NB4 (cell line): ENCODE measurements around the gene HDAC4.

ENCODE experiments used
- CTCF ChIP-seq: IDR thresholded peaks from one replicate; pipeline ENCODE4 v1.5.1; 2012; ENCODE audit warnings: low read depth, low read length
- MAX ChIP-seq: IDR thresholded peaks from 2 replicates; pipeline ENCODE4 v1.6.1; 2011; ENCODE audit warnings: low read depth, low read length
- MYC ChIP-seq: IDR thresholded peaks from 2 replicates; pipeline ENCODE4 v1.6.1; 2011; ENCODE audit warnings: low read depth, low read length
- POLR2A ChIP-seq: IDR thresholded peaks from 2 replicates; pipeline ENCODE4 v1.6.1; 2011; ENCODE audit warnings: mild to moderate bottlenecking; ENCODE audit not compliant: insufficient read length; ENCODE audit errors: extremely low read depth

- TF ChIP-seq CTCF: no peak
- TF ChIP-seq POLR2A: no peak
- no peak for TF ChIP-seq MAX
- TF ChIP-seq MYC: no peak
Observed at GRCh38 chr2:239402666-239403065, 1.8 kb upstream of the HDAC4 start.
